H1 (cell line): Measurements from ENCODE around the gene CD300A. TPM values are rescaled to one million over a fixed set of nuclear protein-coding genes. Genes with fewer than 3 reads are reported as not detected.

Experiments
- CTCF ChIA-PET: fragments of 300-600 bp; sonication (Branson Sonifier 250); formaldehyde crosslinking; loops from one replicate; lab custom pipeline; 2021; ENCODE audit not compliant: partially characterized antibody; lab: Charles Lee
- POLR2A ChIA-PET: fragments of 300-600 bp; sonication (Branson Sonifier 250); formaldehyde crosslinking; loops from one replicate; lab custom pipeline; 2021; ENCODE audit warnings: inconsistent platforms; ENCODE audit not compliant: partially characterized antibody; lab: Charles Lee
- DNase-seq, 2 experiments: peaks; one replicate each; pipeline versions ENCODE4 v3.0.0 to v3.0.0-alpha.2; 2010 to 2022; ENCODE audit warnings: low spot score in 2 of 2, low read depth in 1 of 2, mixed read lengths in 1 of 2
- FAIRE-seq: peaks from 2 replicates; lab custom pipeline; 2011; peaks lifted over from hg19 to GRCh38; lab: Jason Lieb, UNC
- H2AFZ ChIP-seq: 2 replicates; pipeline ENCODE4 v1.8.1; 2012; ENCODE audit warnings: low read length, inconsistent platforms
- H2AK5ac ChIP-seq: 2 replicates; pipeline ENCODE4 v1.6.1; 2013; ENCODE audit warnings: low read depth, low read length
- H2BK120ac ChIP-seq: replicated peaks from 2 replicates; pipeline ENCODE3; 2013; ENCODE audit warnings: low read depth, low read length, inconsistent platforms
- H2BK12ac ChIP-seq: 2 replicates; pipeline ENCODE4 v1.6.1; 2013; ENCODE audit warnings: low read depth, low read length
- H2BK15ac ChIP-seq: 2 replicates; pipeline ENCODE4 v1.6.1; 2013; ENCODE audit warnings: low read length
- H2BK20ac ChIP-seq: 2 replicates; pipeline ENCODE4 v1.6.1; 2013; ENCODE audit warnings: low read length
- H2BK5ac ChIP-seq: 2 replicates; pipeline ENCODE4 v1.6.1; 2013; ENCODE audit warnings: low read depth, low read length
- H3K14ac ChIP-seq: 2 replicates; pipeline ENCODE4 v1.6.1; 2013; ENCODE audit warnings: inconsistent platforms; ENCODE audit not compliant: insufficient read length
- H3K18ac ChIP-seq: 2 replicates; pipeline ENCODE4 v1.6.1; 2013; ENCODE audit warnings: low read length; ENCODE audit errors: extremely low read depth
- H3K23ac ChIP-seq: 2 replicates; pipeline ENCODE4 v1.6.1; 2013; ENCODE audit warnings: inconsistent platforms; ENCODE audit not compliant: insufficient read length
- H3K23me2 ChIP-seq: 2 replicates; pipeline ENCODE4 v1.6.1; 2013; ENCODE audit warnings: low read depth, low read length
- H3K27ac ChIP-seq: 2 replicates; pipeline ENCODE4 v1.6.1; 2011; ENCODE audit warnings: low read depth, low read length, inconsistent platforms
- H3K27me3 ChIP-seq, 4 experiments: replicated peaks in 1 of 4; 1 replicate in 1 of 4; 2 replicates in 3 of 4; pipeline versions ENCODE4 v1.6.1 to v1.8.1; 2011 to 2013; ENCODE audit warnings: low read length in 3 of 4, mild to moderate bottlenecking in 3 of 4, inconsistent platforms in 2 of 4, mixed read lengths in 2 of 4, moderate library complexity in 1 of 4; ENCODE audit not compliant: control insufficient read depth in 3 of 4, insufficient read depth in 3 of 4; ENCODE audit errors: extremely low read depth in 1 of 4
- H3K36me3 ChIP-seq, 4 experiments: 2 replicates each; pipeline versions ENCODE4 v1.6.1 to v1.8.1; 2011 to 2013; ENCODE audit warnings: mild to moderate bottlenecking in 4 of 4, low read length in 3 of 4, moderate library complexity in 2 of 4, control low read depth in 1 of 4, inconsistent platforms in 1 of 4; ENCODE audit not compliant: insufficient read depth in 4 of 4, control insufficient read depth in 2 of 4
- H3K4ac ChIP-seq: replicated peaks from 2 replicates; pipeline ENCODE3; 2013; ENCODE audit warnings: low read length, low read depth, mixed read lengths, inconsistent platforms; ENCODE audit not compliant: insufficient read length
- H3K4me1 ChIP-seq, 4 experiments: replicated peaks in 1 of 4; 1 replicate in 1 of 4; 2 replicates in 3 of 4; pipeline versions ENCODE4 v1.6.1 to v1.8.1; 2011 to 2013; ENCODE audit warnings: low read length in 3 of 4, inconsistent platforms in 2 of 4, mixed read lengths in 1 of 4; ENCODE audit not compliant: insufficient read depth in 4 of 4, control insufficient read depth in 3 of 4
- H3K4me2 ChIP-seq, 2 experiments: 2 replicates each; pipeline versions ENCODE4 v1.6.1 to v1.8.1; 2011 to 2013; ENCODE audit warnings: low read depth in 2 of 2, low read length in 2 of 2, control low read depth in 1 of 2, inconsistent platforms in 1 of 2, mild to moderate bottlenecking in 1 of 2; ENCODE audit not compliant: insufficient read depth in 1 of 2
- H3K4me3 ChIP-seq, 4 experiments: fragments of 200-600, 300-600 bp in 1 of 4; sonication (generic), shearing (Covaris generic), sonication (Bioruptor Twin) in 1 of 4; 2 replicates each; pipeline versions ENCODE4 v1.5.1 to v1.8.1; 2011 to 2016; ENCODE audit warnings: low read length in 4 of 4, low read depth in 3 of 4, control low read depth in 2 of 4, inconsistent platforms in 2 of 4, mild to moderate bottlenecking in 2 of 4, mixed read lengths in 1 of 4, moderate library complexity in 1 of 4; ENCODE audit not compliant: insufficient read depth in 2 of 4; ENCODE audit errors: extremely low read depth in 1 of 4
- H3K56ac ChIP-seq: replicated peaks from 2 replicates; pipeline ENCODE3; 2013; ENCODE audit warnings: low read depth, mild to moderate bottlenecking, mixed read lengths, low read length, inconsistent platforms; ENCODE audit not compliant: insufficient read length
- H3K79me1 ChIP-seq: 2 replicates; pipeline ENCODE4 v1.6.1; 2013; ENCODE audit warnings: low read depth, low read length, control low read depth
- H3K79me2 ChIP-seq, 2 experiments: 2 replicates each; pipeline versions ENCODE4 v1.6.1 to v1.8.1; 2012 to 2013; ENCODE audit warnings: low read length in 2 of 2, mild to moderate bottlenecking in 2 of 2, inconsistent platforms in 1 of 2; ENCODE audit not compliant: insufficient read depth in 2 of 2, control insufficient read depth in 1 of 2
- H3K9ac ChIP-seq, 4 experiments: replicated peaks in 1 of 4; 1 replicate in 1 of 4; 2 replicates in 3 of 4; pipeline versions ENCODE4 v1.6.1 to v1.8.1; 2011 to 2013; ENCODE audit warnings: low read depth in 3 of 4, low read length in 3 of 4, control low read depth in 2 of 4, mild to moderate bottlenecking in 2 of 4, moderate library complexity in 2 of 4, inconsistent platforms in 1 of 4; ENCODE audit errors: extremely low read depth in 1 of 4
- H3K9me3 ChIP-seq, 2 experiments: 2 replicates each; pipeline versions ENCODE4 v1.6.1 to v1.8.1; 2012 to 2013; ENCODE audit warnings: mild to moderate bottlenecking in 2 of 2, moderate library complexity in 2 of 2, control low read depth in 1 of 2, inconsistent platforms in 1 of 2, low read depth in 1 of 2, low read length in 1 of 2, mixed read lengths in 1 of 2; ENCODE audit not compliant: insufficient read depth in 2 of 2
- H4K20me1 ChIP-seq, 2 experiments: replicated peaks in 1 of 2; 2 replicates each; pipeline versions ENCODE3 to v1.8.1; 2011 to 2013; ENCODE audit warnings: inconsistent platforms in 2 of 2, low read length in 2 of 2, mild to moderate bottlenecking in 1 of 2; ENCODE audit not compliant: insufficient read depth in 2 of 2, control insufficient read depth in 1 of 2
- H4K5ac ChIP-seq: 2 replicates; pipeline ENCODE4 v1.6.1; 2013; ENCODE audit warnings: low read length, low read depth, mixed read lengths, inconsistent platforms; ENCODE audit not compliant: insufficient read length
- H4K8ac ChIP-seq: 2 replicates; pipeline ENCODE4 v1.8.0; 2013; ENCODE audit warnings: mild to moderate bottlenecking, moderate library complexity, low read length, inconsistent platforms; ENCODE audit not compliant: insufficient read depth; ENCODE audit errors: extremely low read depth
- H4K91ac ChIP-seq: replicated peaks from 2 replicates; pipeline ENCODE3; 2013; ENCODE audit warnings: low read length, mixed read lengths, inconsistent platforms; ENCODE audit not compliant: insufficient read length
- ASH2L ChIP-seq: fragments of 200-600, 300-600 bp; sonication (generic); IDR thresholded peaks from one replicate; pipeline ENCODE4 v1.7.1; 2017; ENCODE audit warnings: low read length
- E2F6 ChIP-seq: IDR thresholded peaks from 2 replicates; pipeline ENCODE4 v1.6.1; 2012; ENCODE audit warnings: inconsistent platforms
- HDAC6 ChIP-seq: IDR thresholded peaks from one replicate; pipeline ENCODE4 v1.7.1; 2012; ENCODE audit warnings: low read depth, mild to moderate bottlenecking, inconsistent platforms, low read length, moderate library complexity
- POLR2A ChIP-seq, 2 experiments: IDR thresholded peaks; 1 replicate in 1 of 2; 2 replicates in 1 of 2; pipeline ENCODE4 v1.6.1; 2011; ENCODE audit warnings: low read depth in 2 of 2, low read length in 2 of 2, mild to moderate bottlenecking in 2 of 2; ENCODE audit errors: control extremely low read depth in 1 of 2
- WGBS, 2 experiments: shearing (Covaris generic) in 1 of 2; methylation state at CpG; one replicate each; pipeline versions ENCODE4 v1.1.6 to v1.1.7; 2013 to 2015; ENCODE audit warnings: low lambda C conversion rate in 2 of 2, mixed read lengths in 2 of 2, inconsistent platforms in 1 of 2, low coverage in 1 of 2, missing lambda C conversion rate in 1 of 2; ENCODE audit not compliant: insufficient replicate concordance in 2 of 2, insufficient coverage in 1 of 2, insufficient read length in 1 of 2; ENCODE audit errors: extremely low coverage in 1 of 2, missing lambda C conversion rate in 1 of 2; 5-methylcytosine and 5-hydroxymethylcytosine counted together
- polyA plus RNA-seq, 7 experiments: library from polyadenylated mRNA; depleted of rRNA in 3 of 7; stranded (reverse) in 5 of 7; unstranded in 2 of 7; fragments of >200 nt in 5 of 7; fragments of 200-250 nt in 2 of 7; gene quantifications; 1 replicate in 5 of 7; 2 replicates in 1 of 7; 4 replicates in 1 of 7; pipeline versions ENCODE4 v1.2.1 to v1.2.3, GENCODE V29; 2011 to 2013; ENCODE audit warnings: missing spikeins in 2 of 7, mixed read lengths in 2 of 7
- total RNA-seq: library from RNA; stranded (reverse); fragmentation: NEBNext Ultra II Directional; extraction: Animal tissue kit (Norgen Biotek cat#: 25700); gene quantifications from 2 replicates; pipeline ENCODE4 v1.2.1, GENCODE V29; 2021

Gene CD300A
- total and polyA plus RNA-seq, 2 of the 8 experiments (the other 6 are each of a cell fraction or from before 2014, with no cell fraction given), result 0.52 to 1.3 TPM

DNA sequence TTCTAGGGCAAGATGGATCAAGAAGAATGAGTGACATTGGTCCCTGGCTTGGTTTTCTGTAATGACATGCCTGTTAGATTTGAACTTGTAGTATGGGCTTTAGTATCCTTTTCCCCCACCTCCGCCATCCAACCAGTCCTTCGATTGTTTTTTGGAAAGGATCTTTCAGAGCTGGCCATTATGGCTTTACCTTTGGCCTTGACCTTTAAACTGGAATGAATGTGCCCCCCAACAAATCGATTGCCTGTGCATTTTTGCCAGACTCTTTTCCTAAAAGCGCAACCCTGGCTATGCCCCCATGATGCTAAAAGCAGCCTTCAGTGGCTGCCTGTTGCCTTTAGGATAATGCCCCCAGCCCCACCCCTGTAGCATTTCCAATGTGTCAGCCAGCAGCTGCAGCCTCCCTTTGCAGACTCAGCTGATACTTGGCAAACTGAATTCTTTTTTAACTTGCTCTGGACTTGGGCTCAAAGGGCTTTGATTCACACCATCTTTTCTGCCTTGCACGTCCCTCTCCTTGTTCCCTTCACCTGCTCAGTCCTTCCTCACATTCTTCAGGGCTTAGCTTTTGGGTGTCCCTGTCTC lies 30.6 kb upstream of the CD300A start:
- H2BK120ac ChIP-seq, result no peak overlapping the region
- H4K5ac ChIP-seq, result no peak overlapping the region
- FAIRE-seq (no peak), DNase-seq (no peak)
- H4K8ac ChIP-seq, result no peak overlapping the region
- no peak overlapping the region for H3K4me3 ChIP-seq
- no peak overlapping the region for H2AFZ ChIP-seq
- peaks cover 5 to 19% (median 10%) of the 10 kb centered on the region in 4 experiments for H3K4me1 ChIP-seq
- peaks cover 0 to 17% (median 10%) of the 10 kb centered on the region in 4 experiments; a peak in 5 of 7 replicates for H3K27me3 ChIP-seq
- H3K56ac ChIP-seq, result no peak overlapping the region
- H2AK5ac ChIP-seq, result 0 out of 2 replicates have a peak overlapping the region, but pooled peaks have one; percentile 69
- H3K14ac ChIP-seq, result no peak overlapping the region
- H3K79me2 ChIP-seq, result peaks cover 0 to 3% of the 10 kb centered on the region in 2 experiments; a peak in 1 of 4 replicates
- no peak overlapping the region for H2BK5ac ChIP-seq
- H3K9me3 ChIP-seq, result no peaks in the 10 kb centered on the region
- no peak overlapping the region for H3K18ac ChIP-seq
- no peak overlapping the region for H3K4ac ChIP-seq
- H2BK20ac ChIP-seq, result no peak overlapping the region
- H4K91ac ChIP-seq, result no peak overlapping the region
- 89% methylated on average over 5 of the region's 5 CpGs; no CpG with 5 or more reads in 1 of the 2 experiments for WGBS, 2 experiments
- no peak overlapping the region for H3K4me2 ChIP-seq
- H3K9ac ChIP-seq, result no peak overlapping the region
- peaks cover 16% of the 10 kb centered on the region for H3K23me2 ChIP-seq
- POLR2A ChIA-PET, result interaction anchor here (0.6 to 3.8 kb wide), 2 partner anchors 18 to 19 kb away, joined by 3 to 17 read pairs; no protein-coding TSS in a partner anchor
- 0 out of 2 replicates have a peak, but pooled peaks cover 2% of the 10 kb centered on the region for H3K79me1 ChIP-seq
- TF ChIP-seq ASH2L (no peak), HDAC6 (no peak), POLR2A (IDR thresholded peaks at IDR 0.05; ENCODE audit: control extremely low read depth in 1 of 2, low read depth in 2 of 2, low read length in 2 of 2) (no peak), E2F6 (no peak)
- TF ChIP-seq, all 59 proteins: peak for 0
- Histone ChIP-seq H2BK15ac (no peak overlapping the region), H3K36me3 (peaks cover 2 to 4% (median 3%) of the 10 kb centered on the region in 4 experiments; a peak in 7 of 8 replicates), H3K27ac (no peak overlapping the region), H3K23ac (no peak overlapping the region), H2BK12ac (no peak overlapping the region), H4K20me1 (peaks cover 0 to 2% of the 10 kb centered on the region in 2 experiments)
- CTCF ChIA-PET, result interaction anchor here (0.6 to 7.3 kb wide), 13 partner anchors 12 to 165 kb away, joined by 3 to 63 read pairs (median 10); partner anchors contain the start of genes BTBD17, CD300A and GPR142
